Liver (tissue), 3 donors: ENCODE data around the gene CRISPLD2.

Experiments
- ATF3 ChIP-seq: IDR thresholded peaks from 2 replicates; pipeline ENCODE4 v1.6.1; 2016; ENCODE audit warnings: antibody characterized with exemption
- CTCF ChIP-seq: fragments of 150-350 bp; IDR thresholded peaks from 2 replicates; pipeline ENCODE4 v1.5.1; 2017; ENCODE audit warnings: improper control_type of control experiment, low read depth, low read length; ENCODE audit not compliant: missing input control
- MAX ChIP-seq: IDR thresholded peaks from 2 replicates; pipeline ENCODE4 v1.6.1; 2016; ENCODE audit warnings: antibody characterized with exemption
- RAD21 ChIP-seq, 2 donors: IDR thresholded peaks; 2 replicates each; pipeline ENCODE4 v1.6.1; 2016; ENCODE audit warnings: antibody characterized with exemption in 2 of 2, mild to moderate bottlenecking in 2 of 2
- YY1 ChIP-seq: IDR thresholded peaks from 2 replicates; pipeline ENCODE4 v1.6.1; 2016; ENCODE audit warnings: antibody characterized with exemption, mild to moderate bottlenecking
- donor health status: healthy.
- donor health status: healthy.

GRCh38 chr16:84780544-84781376, 39.0 kb upstream of the CRISPLD2 start:
- no peak for TF ChIP-seq YY1
- no peak for TF ChIP-seq MAX
- TF ChIP-seq CTCF = no peak
- no peak for TF ChIP-seq RAD21 (IDR thresholded peaks at IDR 0.05)
- no peak for TF ChIP-seq ATF3
